WERI-Rb-1 (cell line): ENCODE measurements around the gene WNT11.

Experiments used
- DNase-seq: peaks from one replicate; pipeline ENCODE4 v3.0.0-alpha.2; 2020
- H3K27ac ChIP-seq: fragments of 250-450 bp; sonication (Bioruptor Pico); 2 replicates; pipeline ENCODE4 v1.5.1; 2020; ENCODE audit warnings: mild to moderate bottlenecking, moderate library complexity
- H3K27me3 ChIP-seq: fragments of 250-450 bp; sonication (Bioruptor Pico); 2 replicates; pipeline ENCODE4 v1.5.1; 2021; ENCODE audit warnings: mild to moderate bottlenecking, low read depth, moderate library complexity; ENCODE audit not compliant: insufficient read depth, severe bottlenecking
- H3K36me3 ChIP-seq: fragments of 250-450 bp; sonication (Bioruptor Pico); 2 replicates; pipeline ENCODE4 v1.5.1; 2020; ENCODE audit warnings: mild to moderate bottlenecking, moderate library complexity
- H3K4me3 ChIP-seq: 2 replicates; pipeline ENCODE4 v1.5.1; 2011; ENCODE audit warnings: low read depth, mild to moderate bottlenecking, control low read depth, low read length
- H3K9me3 ChIP-seq: fragments of 250-450 bp; sonication (Bioruptor Pico); 2 replicates; pipeline ENCODE4 v1.5.1; 2021; ENCODE audit warnings: mild to moderate bottlenecking, moderate library complexity; ENCODE audit not compliant: severe bottlenecking
- TF ChIP-seq, protein P1 (sequence below): IDR thresholded peaks from 2 replicates; pipeline ENCODE4 v1.5.1; 2011; ENCODE audit warnings: low read depth, mild to moderate bottlenecking, control low read depth, inconsistent platforms, low read length

The WNT11 gene

DNA sequence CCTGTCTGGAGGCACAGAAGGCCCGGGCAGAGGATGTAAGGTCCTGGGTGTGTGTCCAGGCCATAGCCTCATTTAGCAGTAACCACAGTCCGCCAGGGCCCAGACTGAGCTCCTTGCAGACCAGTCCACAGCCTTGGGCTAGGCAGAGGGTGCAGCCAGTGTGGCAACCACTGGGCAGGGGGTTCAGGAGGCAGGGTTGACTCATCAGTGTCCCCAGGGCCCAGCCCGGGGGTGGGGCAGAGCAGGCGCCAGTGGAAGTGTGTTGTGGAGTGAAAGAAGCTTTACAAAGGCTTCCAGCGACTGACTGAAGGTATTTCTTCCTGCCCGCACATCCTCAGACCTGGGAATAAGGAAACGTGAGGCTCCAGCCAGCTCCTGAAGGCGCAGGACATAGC is 27.7 kb upstream of the WNT11 start:
- TF ChIP-seq, protein P1, sequence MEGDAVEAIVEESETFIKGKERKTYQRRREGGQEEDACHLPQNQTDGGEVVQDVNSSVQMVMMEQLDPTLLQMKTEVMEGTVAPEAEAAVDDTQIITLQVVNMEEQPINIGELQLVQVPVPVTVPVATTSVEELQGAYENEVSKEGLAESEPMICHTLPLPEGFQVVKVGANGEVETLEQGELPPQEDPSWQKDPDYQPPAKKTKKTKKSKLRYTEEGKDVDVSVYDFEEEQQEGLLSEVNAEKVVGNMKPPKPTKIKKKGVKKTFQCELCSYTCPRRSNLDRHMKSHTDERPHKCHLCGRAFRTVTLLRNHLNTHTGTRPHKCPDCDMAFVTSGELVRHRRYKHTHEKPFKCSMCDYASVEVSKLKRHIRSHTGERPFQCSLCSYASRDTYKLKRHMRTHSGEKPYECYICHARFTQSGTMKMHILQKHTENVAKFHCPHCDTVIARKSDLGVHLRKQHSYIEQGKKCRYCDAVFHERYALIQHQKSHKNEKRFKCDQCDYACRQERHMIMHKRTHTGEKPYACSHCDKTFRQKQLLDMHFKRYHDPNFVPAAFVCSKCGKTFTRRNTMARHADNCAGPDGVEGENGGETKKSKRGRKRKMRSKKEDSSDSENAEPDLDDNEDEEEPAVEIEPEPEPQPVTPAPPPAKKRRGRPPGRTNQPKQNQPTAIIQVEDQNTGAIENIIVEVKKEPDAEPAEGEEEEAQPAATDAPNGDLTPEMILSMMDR: no peak
- Histone ChIP-seq H3K4me3 (peak overlapping the region; percentile 94), H3K36me3 (no peaks in the 10 kb centered on the region), H3K27ac (no peak overlapping the region), H3K9me3 (no peaks in the 10 kb centered on the region), H3K27me3 (no peaks in the 10 kb centered on the region)
- no peak for DNase-seq

DNA sequence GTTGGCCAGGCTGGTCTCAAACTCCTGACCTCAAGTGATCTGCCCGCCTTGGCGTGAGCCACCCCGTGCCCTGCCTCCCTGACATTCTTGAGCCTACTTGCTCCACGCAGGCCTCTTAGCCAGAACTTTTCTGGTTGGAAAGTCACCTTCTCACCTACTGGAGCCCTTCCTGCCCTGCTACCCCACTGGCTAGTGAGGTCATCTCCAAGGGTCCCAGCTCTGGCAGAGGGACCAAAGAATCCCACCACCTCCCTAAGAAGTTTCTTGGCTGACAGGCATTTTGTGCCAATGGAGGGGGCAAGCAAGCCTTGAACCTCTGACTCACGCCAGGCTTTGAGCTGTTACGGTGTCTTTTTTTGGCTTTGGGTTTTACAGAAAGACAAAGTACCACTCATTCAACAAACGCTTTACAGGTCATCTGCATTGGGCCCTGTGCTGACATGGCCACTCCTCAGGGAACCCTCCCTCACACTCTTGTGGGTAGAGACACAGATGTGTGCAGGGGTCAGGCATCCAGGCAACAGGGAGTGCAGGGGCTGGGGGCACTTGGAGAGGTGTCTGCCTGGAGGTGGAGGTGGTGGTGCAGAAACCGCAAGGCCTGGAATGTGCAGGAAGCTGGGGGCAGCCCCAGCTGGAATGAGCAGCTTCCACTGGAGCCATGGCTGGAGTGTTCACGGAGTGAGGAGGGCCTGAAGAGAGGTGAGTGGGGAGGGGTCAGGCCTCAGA is 27.1 kb upstream of the WNT11 start:
- H3K9me3 ChIP-seq: no peaks in the 10 kb centered on the region
- no peaks in the 10 kb centered on the region for H3K27me3 ChIP-seq
- H3K27ac ChIP-seq: no peak overlapping the region
- no peak for DNase-seq
- TF ChIP-seq, protein P1: no peak
- no peaks in the 10 kb centered on the region for H3K36me3 ChIP-seq
- no peak overlapping the region for H3K4me3 ChIP-seq

DNA sequence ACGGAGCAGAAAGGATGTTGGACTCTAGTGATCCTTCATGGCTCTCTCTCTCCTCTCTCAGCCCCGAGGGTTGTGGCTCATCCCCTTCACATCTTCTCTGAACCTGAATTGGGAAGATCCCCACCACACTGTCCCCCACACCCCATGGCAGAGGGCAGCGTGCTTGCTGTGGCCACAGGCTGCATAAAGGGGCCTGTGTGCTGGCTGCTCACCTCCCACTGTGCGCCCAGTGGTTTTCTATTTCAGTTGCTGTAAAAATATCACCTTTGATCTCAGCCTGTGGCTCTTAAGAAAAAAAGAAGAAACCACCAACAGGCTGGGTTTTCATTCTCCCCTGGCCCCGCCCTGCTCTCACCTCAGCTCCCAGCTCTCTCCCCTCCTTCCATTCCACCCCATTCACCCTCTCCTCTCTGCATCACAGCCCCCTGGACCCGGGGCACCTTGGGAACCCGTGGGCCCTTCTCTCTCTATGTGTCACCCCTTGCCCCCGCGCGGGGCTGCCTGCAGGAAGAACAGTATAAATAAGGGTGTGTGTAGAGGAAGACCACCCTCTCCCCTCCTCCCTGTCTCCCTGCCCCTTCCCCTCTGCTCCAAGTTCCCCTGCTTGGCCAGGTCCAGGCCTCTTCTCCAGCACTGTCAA is 25.8 kb upstream of the WNT11 start:
- Histone ChIP-seq H3K36me3 (no peaks in the 10 kb centered on the region), H3K27me3 (no peaks in the 10 kb centered on the region), H3K9me3 (no peaks in the 10 kb centered on the region), H3K4me3 (no peak overlapping the region), H3K27ac (no peak overlapping the region)
- TF ChIP-seq, protein P1: no peak
- DNase-seq: no peak

DNA sequence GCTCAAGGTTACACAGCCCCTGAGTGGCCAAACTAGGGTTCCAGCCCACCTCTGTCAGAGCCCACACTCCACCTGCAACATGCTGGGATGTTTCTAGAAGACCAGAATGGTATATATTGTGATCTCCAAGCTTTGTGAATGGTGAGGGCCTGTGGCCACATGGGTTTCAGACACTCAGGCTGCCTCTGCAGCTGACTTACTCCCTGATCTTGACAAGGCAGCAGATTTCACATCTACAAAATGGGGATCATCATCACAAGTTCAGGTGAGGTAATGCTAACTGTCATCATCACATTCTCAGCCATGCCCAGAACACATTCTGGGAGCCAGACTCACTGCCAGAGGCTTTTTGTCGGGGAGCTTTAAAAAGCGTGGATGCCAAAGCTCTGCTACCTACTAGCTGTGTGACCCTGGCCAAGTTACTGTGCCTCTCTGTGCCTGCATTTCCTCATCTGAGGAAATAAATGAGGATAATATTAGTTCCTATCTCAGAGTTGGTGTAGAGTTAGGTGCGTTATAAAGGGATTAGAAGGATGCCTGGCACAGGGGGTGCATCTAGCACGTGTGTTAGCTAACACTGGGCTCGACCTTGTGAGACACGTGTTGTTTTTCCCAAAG is 24.9 kb upstream of the WNT11 start:
- TF ChIP-seq, protein P1: no peak
- Histone ChIP-seq H3K4me3 (no peak overlapping the region), H3K27ac (no peak overlapping the region), H3K36me3 (no peaks in the 10 kb centered on the region), H3K27me3 (no peaks in the 10 kb centered on the region), H3K9me3 (no peaks in the 10 kb centered on the region)
- DNase-seq: no peak

DNA sequence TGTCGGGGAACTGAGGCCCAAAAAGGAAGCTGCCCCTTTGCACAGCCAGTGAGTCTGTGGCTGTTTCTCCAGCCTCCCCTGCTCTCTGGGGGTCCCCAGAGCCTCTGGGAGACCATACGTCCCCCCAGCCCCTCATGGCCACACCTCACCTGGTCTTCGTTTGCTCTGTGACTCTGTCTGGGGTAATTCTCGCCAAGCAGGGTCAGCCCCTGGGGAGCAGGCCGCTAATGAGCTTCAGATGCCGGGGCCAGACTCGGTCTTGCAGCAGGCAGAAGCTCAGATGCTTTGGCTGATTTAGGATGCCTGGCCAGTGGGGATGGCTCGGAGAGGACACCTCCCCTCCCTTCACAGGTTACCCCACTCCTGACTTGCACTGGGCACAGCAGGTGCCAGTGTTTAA is 24.1 kb upstream of the WNT11 start:
- TF ChIP-seq, protein P1: no peak

More for the DNA sequence above, 24.1 kb upstream of the WNT11 start:
- no peak overlapping the region for H3K27ac ChIP-seq
- H3K27me3 ChIP-seq: no peaks in the 10 kb centered on the region
- H3K36me3 ChIP-seq: no peaks in the 10 kb centered on the region
- no peak overlapping the region for H3K4me3 ChIP-seq
- H3K9me3 ChIP-seq: no peaks in the 10 kb centered on the region
- no peak for DNase-seq
